ENCODE measurements around the gene PCK2. TPM values are rescaled to one million over a fixed set of nuclear protein-coding genes. Genes with fewer than 3 reads are reported as not detected.
A peak's percentile ranks its signal among the peaks of the same experiment; 100 is the strongest.
"Not testable (repeated sequence)": the region's sequence is repeated elsewhere in the genome, so short reads cannot be mapped to it uniquely, and the experiment has no call there.

PCK2 gene
- total RNA-seq, result 100 to 1,000 TPM; 150 to 223 TPM
- long read RNA-seq, transcript PCK2-201 (10 exons, 2,357 nt), result major isoform, 252 of 432 reads
- long read RNA-seq, partial matches to known transcripts, result 132 of 432 reads
- long read RNA-seq, other reads (novel, unspliced or antisense), result 39 of 432 reads

- intact Hi-C loops (cut with DNase I, micrococcal nuclease), result no loop called here
- ATAC-seq (peak; percentile 74), DNase-seq (peak; percentile 97)
Measured at GRCh38 chr14:24093901-24094840, at the start of gene PCK2. Gene PCK2 (plus strand): TSS chr14:24094311. CDS start chr14:24094406, 95 bp downstream.

GRCh38 chr14:24049002-24049401, 45.1 kb upstream of the PCK2 start:
- DNase-seq; intact Hi-C loops (cut with DNase I, micrococcal nuclease); ATAC-seq: not testable (repeated sequence)

DNA sequence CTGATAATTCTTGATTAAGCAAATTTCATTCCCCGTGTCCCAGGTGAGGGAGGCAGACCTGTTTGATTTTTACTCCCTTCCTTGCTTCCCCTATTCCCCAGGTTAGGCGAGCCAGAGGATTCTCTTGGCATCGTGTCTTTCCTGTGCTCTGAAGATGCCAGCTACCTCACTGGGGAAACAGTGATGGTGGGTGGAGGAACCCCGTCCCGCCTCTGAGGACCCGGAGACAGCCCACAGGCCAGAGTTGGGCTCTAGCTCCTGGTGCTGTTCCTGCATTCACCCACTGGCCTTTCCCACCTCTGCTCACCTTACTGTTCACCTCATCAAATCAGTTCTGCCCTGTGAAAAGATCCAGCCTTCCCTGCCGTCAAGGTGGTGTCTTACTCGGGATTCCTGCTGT, 43.4 kb upstream of the PCK2 start:
- DNase-seq; intact Hi-C loops (cut with DNase I, micrococcal nuclease); ATAC-seq: not testable (repeated sequence)

DNA sequence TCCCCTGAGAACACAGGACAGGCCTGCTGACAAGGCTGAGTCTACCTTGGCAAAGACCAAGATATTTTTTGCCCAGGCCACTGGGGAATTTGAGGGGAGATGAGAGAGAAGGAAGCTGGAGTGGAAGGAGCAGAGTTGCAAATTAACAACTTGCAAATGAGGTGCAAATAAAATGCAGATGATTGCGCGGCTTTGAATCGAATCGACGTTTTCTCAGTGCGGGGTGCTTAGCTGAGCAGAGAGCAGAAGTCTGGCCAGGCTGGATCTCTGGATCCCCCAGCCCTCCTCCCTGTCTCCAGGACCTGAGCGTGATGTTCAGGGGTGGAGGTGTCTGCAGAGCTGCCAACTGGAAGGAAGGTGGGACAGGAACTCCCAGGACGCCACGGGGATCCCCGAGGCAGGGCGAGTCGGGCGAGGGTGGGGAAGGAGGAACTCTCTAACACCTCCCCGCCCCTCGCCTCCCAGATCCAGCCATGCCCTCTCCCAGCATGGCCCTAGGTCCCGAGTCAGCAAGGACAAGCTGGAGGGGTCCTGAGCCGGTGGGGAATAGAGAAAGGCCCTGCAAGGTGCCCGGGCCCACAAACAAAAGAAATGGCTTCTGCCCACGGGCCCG, 42.8 kb upstream of the PCK2 start:
- intact Hi-C loops (cut with DNase I, micrococcal nuclease), result no loop called here
- DNase-seq (peak; percentile 68 to 71), ATAC-seq (peak; percentile 61)

- intact Hi-C loops (cut with DNase I, micrococcal nuclease), result no loop called here
- peak; percentile 74 for DNase-seq
- peak; percentile 91 for ATAC-seq
Measured at GRCh38 chr14:24051789-24052655, 42.1 kb upstream of the PCK2 start, which contains the start of gene CARMIL3. Gene CARMIL3 (plus strand): TSS chr14:24052009. CDS start chr14:24052154, 145 bp downstream.

GRCh38 chr14:24052656-24053547, 41.2 kb upstream of the PCK2 start:
- ATAC-seq (no peak), DNase-seq (peak; percentile 14 to 27)
- intact Hi-C loops (cut with DNase I, micrococcal nuclease), result no loop called here

DNA sequence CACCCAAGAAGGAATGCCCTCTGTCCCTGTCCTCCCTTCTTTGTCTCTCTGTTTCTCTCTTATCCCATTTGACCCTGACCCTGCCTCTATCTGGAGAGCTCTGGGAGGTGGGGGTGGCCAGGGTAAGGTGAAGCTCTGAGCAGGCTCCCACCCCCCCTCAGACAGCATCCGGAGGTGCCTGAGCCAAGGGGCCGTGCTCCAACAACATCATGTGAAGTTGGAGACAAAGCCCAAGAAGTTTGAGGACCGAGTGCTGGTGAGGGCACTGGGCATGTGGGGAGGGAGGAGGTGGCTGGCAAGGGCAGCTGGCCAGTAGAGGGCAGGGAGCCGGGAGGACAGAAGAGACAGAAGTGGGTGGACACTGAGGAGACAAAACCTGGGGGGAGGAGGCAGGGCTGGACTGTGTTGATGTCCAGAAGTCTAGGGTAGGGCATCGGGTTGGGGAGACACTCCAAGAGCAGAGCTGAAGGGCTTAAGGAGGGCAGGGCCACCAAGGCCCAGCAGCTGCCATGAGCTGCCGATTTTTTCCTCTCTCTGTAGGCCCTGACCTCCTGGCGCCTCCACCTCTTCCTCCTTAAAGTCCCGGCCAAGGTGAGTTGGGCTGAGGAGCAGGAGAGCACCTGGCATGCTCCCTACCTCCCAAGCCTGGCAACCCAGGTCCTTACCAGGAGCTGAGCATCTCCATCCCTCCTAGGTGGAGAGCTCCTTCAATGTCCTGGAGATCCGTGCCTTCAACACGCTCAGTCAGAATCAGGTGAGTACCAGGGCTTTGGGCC, 40.4 kb upstream of the PCK2 start:
- ATAC-seq (no peak), DNase-seq (peak in 1 of 2 donors; percentile 23)
- intact Hi-C loops (cut with DNase I, micrococcal nuclease), result no loop called here

DNA sequence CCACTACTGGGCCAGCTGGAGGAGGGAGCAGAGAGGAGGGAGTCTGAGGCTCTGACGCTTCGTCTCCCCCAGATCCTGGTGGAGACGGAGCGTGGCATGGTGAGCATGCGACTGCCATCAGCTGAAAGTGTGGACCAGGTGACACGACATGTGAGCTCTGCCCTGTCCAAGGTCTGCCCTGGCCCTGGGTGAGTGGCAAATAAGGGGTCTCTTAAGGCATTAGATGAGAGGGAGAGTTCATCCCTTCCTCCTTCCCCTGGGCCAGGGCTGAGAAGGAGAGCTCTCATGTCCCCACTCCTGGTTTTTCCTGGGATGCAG, 39.8 kb upstream of the PCK2 start:
- no peak for DNase-seq
- intact Hi-C loops (cut with DNase I, micrococcal nuclease), result no loop called here
- ATAC-seq, result no peak

- no peak for DNase-seq
- ATAC-seq, result no peak
- intact Hi-C loops (cut with DNase I, micrococcal nuclease), result no loop called here
Measured at GRCh38 chr14:24054646-24055045, 39.5 kb upstream of the PCK2 start.

DNA sequence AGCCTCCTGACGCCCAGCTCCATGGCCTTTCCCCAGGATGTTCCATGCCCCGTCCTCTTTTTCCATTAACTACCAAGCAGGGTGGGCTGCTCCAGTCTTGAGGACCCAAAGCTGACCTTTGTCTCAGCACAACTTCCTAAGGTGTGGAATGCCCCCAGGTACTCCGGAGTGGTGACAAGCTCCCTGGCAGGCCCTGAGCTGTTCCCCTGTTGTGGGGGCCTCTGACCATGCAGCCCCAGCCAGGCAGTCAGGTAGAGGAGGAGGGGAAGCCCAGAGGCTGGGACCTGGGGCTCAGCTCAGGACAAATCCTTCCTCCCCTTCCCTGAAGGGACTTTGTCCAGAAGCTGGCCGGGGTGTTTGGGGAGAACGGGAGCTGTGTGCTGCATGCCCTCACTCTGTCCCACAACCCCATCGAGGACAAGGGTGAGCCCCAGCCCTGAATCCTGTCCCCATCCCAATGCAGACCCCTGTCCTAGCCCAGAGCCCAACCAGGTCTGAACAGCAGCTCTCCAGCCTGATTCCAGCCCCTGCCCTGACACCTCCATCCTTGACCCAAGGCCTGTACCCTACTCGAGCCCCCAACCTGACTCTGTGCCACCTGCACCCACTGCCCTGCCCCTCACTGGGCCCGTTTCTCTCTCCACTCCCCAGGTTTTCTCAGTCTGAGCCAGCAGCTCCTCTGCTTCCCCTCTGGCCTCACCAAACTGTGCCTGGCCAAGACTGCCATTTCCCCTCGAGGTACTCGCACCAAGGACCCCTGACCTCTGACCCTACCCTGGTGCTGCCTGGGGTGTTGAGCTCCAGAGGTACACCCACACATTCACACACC, 37.9 kb upstream of the PCK2 start:
- no peak for DNase-seq
- no peak for ATAC-seq
- intact Hi-C loops (cut with DNase I, micrococcal nuclease), result no loop called here

DNA sequence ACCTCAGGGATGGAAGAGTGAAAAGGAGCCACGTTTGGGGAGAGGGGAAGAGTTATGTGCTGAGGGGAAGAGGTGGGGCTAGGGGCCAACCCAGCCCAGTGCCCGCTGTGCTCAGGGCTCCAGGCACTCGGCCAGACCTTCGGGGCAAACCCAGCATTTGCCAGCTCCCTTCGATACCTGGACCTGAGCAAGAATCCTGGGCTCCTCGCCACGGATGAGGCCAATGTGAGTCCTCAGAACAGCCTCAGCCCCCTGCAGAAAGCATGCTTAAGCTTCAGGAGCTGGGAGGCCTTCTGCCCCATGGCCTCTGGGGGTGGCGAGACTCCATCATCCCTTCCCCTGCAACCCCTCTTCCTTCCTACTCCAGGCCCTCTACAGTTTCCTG, 37.3 kb upstream of the PCK2 start:
- DNase-seq (peak in 1 of 2 donors; percentile 20), ATAC-seq (no peak)
- intact Hi-C loops (cut with DNase I, micrococcal nuclease), result no loop called here

GRCh38 chr14:24057271-24057670, 36.8 kb upstream of the PCK2 start:
- intact Hi-C loops (cut with DNase I, micrococcal nuclease), result no loop called here
- DNase-seq, result no peak
- no peak for ATAC-seq

- intact Hi-C loops (cut with DNase I, micrococcal nuclease), result no loop called here
- ATAC-seq (no peak), DNase-seq (peak; percentile 3 to 25)
Measured at GRCh38 chr14:24057867-24058259, 36.2 kb upstream of the PCK2 start.

DNA sequence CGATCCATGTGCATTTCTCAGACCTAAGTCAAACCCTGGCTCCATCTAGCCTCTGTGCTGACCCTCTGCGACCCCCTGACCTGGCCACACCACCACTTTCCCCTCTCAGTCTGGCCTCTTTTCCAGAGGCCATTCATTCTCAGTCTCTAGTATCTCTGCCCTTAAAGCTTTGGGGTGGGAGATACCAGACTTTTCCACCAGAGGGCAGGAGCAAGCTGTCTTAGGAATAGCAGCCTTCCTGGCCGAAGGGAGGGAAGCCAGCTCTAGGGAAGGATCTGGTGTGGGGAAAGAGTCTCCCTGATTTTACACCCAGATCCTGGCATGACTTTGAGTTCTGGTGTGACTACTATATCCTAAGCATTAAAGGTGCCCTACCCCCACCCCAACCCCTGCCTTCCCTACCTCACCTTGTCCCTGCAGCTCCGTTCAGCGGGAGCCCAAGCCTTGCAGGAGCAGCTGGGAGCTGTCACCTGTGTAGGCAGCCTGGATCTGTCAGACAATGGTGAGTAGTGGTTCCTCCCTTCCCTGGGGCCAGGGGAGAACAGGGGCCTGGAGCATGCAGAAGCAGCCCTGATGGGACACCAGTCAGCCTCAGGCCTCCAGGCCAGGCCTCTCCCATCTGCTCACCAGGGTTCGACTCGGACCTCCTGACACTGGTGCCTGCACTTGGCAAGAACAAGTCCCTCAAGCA, 35.7 kb upstream of the PCK2 start:
- ATAC-seq (peak; percentile 85), DNase-seq (peak; percentile 43 to 66)
- intact Hi-C loops (cut with DNase I, micrococcal nuclease), result no loop called here

DNA sequence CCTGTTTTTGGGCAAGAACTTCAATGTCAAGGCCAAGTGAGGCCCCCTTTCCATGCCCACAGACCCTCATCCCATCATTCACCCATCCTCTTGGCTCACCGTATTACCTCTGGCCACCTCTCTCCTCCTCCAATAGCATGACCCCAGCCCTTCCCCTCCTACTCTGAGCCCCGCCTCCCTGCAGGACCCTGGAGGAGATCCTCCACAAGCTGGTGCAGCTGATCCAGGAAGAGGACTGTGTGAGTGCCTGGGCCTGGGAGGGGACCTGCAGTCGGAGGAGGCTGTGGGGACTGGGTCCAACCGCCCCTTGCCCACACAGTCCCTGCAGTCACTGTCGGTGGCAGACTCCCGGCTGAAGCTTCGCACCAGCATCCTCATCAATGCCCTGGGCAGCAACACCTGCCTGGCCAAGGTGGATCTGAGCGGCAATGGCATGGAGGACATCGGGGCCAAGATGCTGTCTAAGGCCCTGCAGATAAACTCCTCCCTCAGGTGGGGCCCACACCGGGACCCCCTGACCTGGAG, 35.1 kb upstream of the PCK2 start:
- no peak for ATAC-seq
- peak; percentile 4 to 23 for DNase-seq
- intact Hi-C loops (cut with DNase I, micrococcal nuclease), result no loop called here
